Esophagus muscularis mucosa (tissue), 4 donors: ENCODE results near the gene PCDH19. TPM values are rescaled to one million over a fixed set of nuclear protein-coding genes. Genes with fewer than 3 reads are reported as not detected.

Source experiments
- DNase-seq: peaks from one replicate; pipeline ENCODE4 v3.0.0-alpha.2; 2017; ENCODE audit errors: extremely low spot score
- H3K27ac ChIP-seq, 4 donors: fragments of 200-600 bp; sonication (generic); replicated peaks in 1 of 4; 1 replicate in 3 of 4; 2 replicates in 1 of 4; pipeline ENCODE4 v1.5.1; 2016 to 2019; ENCODE audit warnings: mild to moderate bottlenecking in 1 of 4
- H3K27me3 ChIP-seq, 4 donors: fragments of 200-600 bp; sonication (generic); one replicate each; pipeline versions ENCODE4 v1.5.1 to v1.6.0; 2016 to 2019
- H3K36me3 ChIP-seq, 4 donors: fragments of 200-600 bp; sonication (generic); one replicate each; pipeline ENCODE4 v1.5.1; 2016 to 2019
- H3K4me1 ChIP-seq, 4 donors: fragments of 200-600 bp; sonication (generic); one replicate each; pipeline ENCODE4 v1.5.1; 2016 to 2019
- H3K4me3 ChIP-seq, 4 donors: fragments of 200-600 bp; sonication (generic); 1 replicate in 2 of 4; 2 replicates in 2 of 4; pipeline ENCODE4 v1.5.1; 2016 to 2019; ENCODE audit warnings: mild to moderate bottlenecking in 4 of 4, moderate library complexity in 1 of 4
- H3K9me3 ChIP-seq, 4 donors: fragments of 200-600 bp; sonication (generic); 1 replicate in 3 of 4; 2 replicates in 1 of 4; pipeline ENCODE4 v1.5.1; 2016 to 2019
- CTCF ChIP-seq, 3 experiments: fragments of 200-600 bp in 2 of 3; fragments of 450-650 bp in 1 of 3; sonication (generic) in 2 of 3; IDR thresholded peaks; one replicate each; pipeline ENCODE4 v1.5.1; 2017 to 2019; ENCODE audit warnings: antibody characterized with exemption in 3 of 3, mild to moderate bottlenecking in 2 of 3, moderate library complexity in 1 of 3
- EP300 ChIP-seq: sonication (generic); formaldehyde crosslinking; IDR thresholded peaks from one replicate; pipeline ENCODE4 v1.6.1; 2017; ENCODE audit warnings: antibody characterized with exemption
- POLR2A ChIP-seq: fragments of 450-650 bp; IDR thresholded peaks from one replicate; pipeline ENCODE4 v1.6.1; 2017; ENCODE audit warnings: antibody characterized with exemption, moderate library complexity, mild to moderate bottlenecking, low read depth
- POLR2AphosphoS5 ChIP-seq, 2 donors: sonication (generic); formaldehyde crosslinking; IDR thresholded peaks; one replicate each; pipeline ENCODE4 v1.6.1; 2017; ENCODE audit warnings: antibody characterized with exemption in 2 of 2
- WGBS: methylation state at CpG from one replicate; pipeline ENCODE4 v1.1.5; 2018; 5-methylcytosine and 5-hydroxymethylcytosine counted together
- intact Hi-C: fragments of 100-400 bp; cut with DNase I; formaldehyde crosslinking; loops from one replicate; pipeline ENCODE4 v1.15.1; 2023
- total RNA-seq, 4 donors: library from RNA; depleted of rRNA; stranded (reverse); fragments of >200 nt; gene quantifications; one replicate each; pipeline versions ENCODE4 v1.1.0 to v1.2.1, GENCODE V29; 2016

PCDH19 gene
- total RNA-seq, 4 donors from 2014 or later: 1.2 to 3.8 (median 2.2) TPM

- Histone ChIP-seq H3K27me3 (no peaks in the 10 kb centered on the region), H3K36me3 (no peaks in the 10 kb centered on the region), H3K4me1 (no peaks in the 10 kb centered on the region), H3K4me3 (no peak overlapping the region), H3K9me3 (no peaks in the 10 kb centered on the region), H3K27ac (no peak overlapping the region)
- TF ChIP-seq EP300 (no peak), POLR2A (no peak), CTCF (IDR thresholded peaks at IDR 0.05) (no peak), POLR2AphosphoS5 (IDR thresholded peaks at IDR 0.05) (no peak)
- intact Hi-C loops: no loop called here
- DNase-seq: no peak
These were observed 60.7 kb downstream of the PCDH19 start for GRCh38 chrX:100349391-100349790.

- no peak overlapping the region for H3K27ac ChIP-seq
- no peaks in the 10 kb centered on the region for H3K9me3 ChIP-seq
- 61% methylated on average over 4 of the region's 4 CpGs for WGBS
- H3K27me3 ChIP-seq: no peaks in the 10 kb centered on the region
- TF ChIP-seq POLR2A (no peak), EP300 (no peak), CTCF (IDR thresholded peaks at IDR 0.05) (no peak), POLR2AphosphoS5 (IDR thresholded peaks at IDR 0.05) (no peak)
- H3K4me3 ChIP-seq: no peak overlapping the region
- no peak for DNase-seq
- intact Hi-C loops: no loop called here
- H3K4me1 ChIP-seq: no peaks in the 10 kb centered on the region
- H3K36me3 ChIP-seq: no peaks in the 10 kb centered on the region
These were observed 68.9 kb downstream of the PCDH19 start for GRCh38 chrX:100341142-100341510.

GRCh38 chrX:100340491-100341141, 69.5 kb downstream of the PCDH19 start:
- Histone ChIP-seq H3K4me1 (no peaks in the 10 kb centered on the region), H3K9me3 (no peaks in the 10 kb centered on the region), H3K4me3 (no peak overlapping the region), H3K27ac (no peak overlapping the region), H3K27me3 (no peaks in the 10 kb centered on the region), H3K36me3 (no peaks in the 10 kb centered on the region)
- DNase-seq: no peak
- intact Hi-C loops: no loop called here
- TF ChIP-seq POLR2A (no peak), CTCF (IDR thresholded peaks at IDR 0.05) (no peak), EP300 (no peak), POLR2AphosphoS5 (IDR thresholded peaks at IDR 0.05) (no peak)

- no peak for DNase-seq
- H3K4me3 ChIP-seq: no peak overlapping the region
- H3K27me3 ChIP-seq: peaks cover 0 to 3% (median 0%) of the 10 kb centered on the region in 4 donors
- H3K27ac ChIP-seq: no peak overlapping the region
- intact Hi-C loops: no loop called here
- 66% methylated on average over 6 of the region's 6 CpGs for WGBS
- H3K4me1 ChIP-seq: no peaks in the 10 kb centered on the region
- TF ChIP-seq CTCF (IDR thresholded peaks at IDR 0.05) (no peak), POLR2A (no peak), POLR2AphosphoS5 (IDR thresholded peaks at IDR 0.05) (no peak), EP300 (no peak)
- no peaks in the 10 kb centered on the region for H3K9me3 ChIP-seq
- no peaks in the 10 kb centered on the region for H3K36me3 ChIP-seq
These were observed 81.7 kb downstream of the PCDH19 start for GRCh38 chrX:100328351-100328750.

GRCh38 chrX:100319716-100320115, 90.4 kb downstream of the PCDH19 start:
- intact Hi-C loops: no loop called here
- Histone ChIP-seq H3K27ac (no peak overlapping the region), H3K9me3 (no peaks in the 10 kb centered on the region), H3K4me1 (no peaks in the 10 kb centered on the region), H3K27me3 (peaks cover 0 to 4% (median 0%) of the 10 kb centered on the region in 4 donors), H3K36me3 (no peaks in the 10 kb centered on the region), H3K4me3 (no peak overlapping the region)
- TF ChIP-seq EP300: no peak
- TF ChIP-seq POLR2AphosphoS5 (IDR thresholded peaks at IDR 0.05): no peak
- no peak for TF ChIP-seq POLR2A
- TF ChIP-seq CTCF (IDR thresholded peaks at IDR 0.05): no peak
- DNase-seq: no peak
- WGBS: 32% methylated on average over 2 of the region's 2 CpGs
